Testis (tissue), 2 donors: ENCODE results near the gene MINDY3.

ENCODE experiments used
- CTCF ChIP-seq, 3 experiments: fragments of 450-650 bp in 2 of 3; fragments of 200-600 bp in 1 of 3; sonication (generic) in 1 of 3; IDR thresholded peaks; one replicate each; pipeline ENCODE4 v1.5.1; 2016 to 2019; ENCODE audit warnings: antibody characterized with exemption in 3 of 3, mild to moderate bottlenecking in 2 of 3, moderate library complexity in 1 of 3
- POLR2A ChIP-seq: fragments of 450-650 bp; IDR thresholded peaks from one replicate; pipeline ENCODE4 v1.6.1; 2017; ENCODE audit warnings: antibody characterized with exemption, mild to moderate bottlenecking, moderate library complexity

- TF ChIP-seq POLR2A: no peak
- TF ChIP-seq CTCF (IDR thresholded peaks at IDR 0.05): no peak
Measured at GRCh38 chr10:15751046-15751445, 109.3 kb downstream of the MINDY3 start.
